HG03571 (cell line): ENCODE results near the gene ZNF467.

Source experiments
- ATAC-seq: cut with Tn5 transposase; IDR thresholded peaks from one replicate; pipeline ENCODE4 v1.9.1; 2021; ENCODE audit not compliant: unreplicated experiment

Gene ZNF467

DNA sequence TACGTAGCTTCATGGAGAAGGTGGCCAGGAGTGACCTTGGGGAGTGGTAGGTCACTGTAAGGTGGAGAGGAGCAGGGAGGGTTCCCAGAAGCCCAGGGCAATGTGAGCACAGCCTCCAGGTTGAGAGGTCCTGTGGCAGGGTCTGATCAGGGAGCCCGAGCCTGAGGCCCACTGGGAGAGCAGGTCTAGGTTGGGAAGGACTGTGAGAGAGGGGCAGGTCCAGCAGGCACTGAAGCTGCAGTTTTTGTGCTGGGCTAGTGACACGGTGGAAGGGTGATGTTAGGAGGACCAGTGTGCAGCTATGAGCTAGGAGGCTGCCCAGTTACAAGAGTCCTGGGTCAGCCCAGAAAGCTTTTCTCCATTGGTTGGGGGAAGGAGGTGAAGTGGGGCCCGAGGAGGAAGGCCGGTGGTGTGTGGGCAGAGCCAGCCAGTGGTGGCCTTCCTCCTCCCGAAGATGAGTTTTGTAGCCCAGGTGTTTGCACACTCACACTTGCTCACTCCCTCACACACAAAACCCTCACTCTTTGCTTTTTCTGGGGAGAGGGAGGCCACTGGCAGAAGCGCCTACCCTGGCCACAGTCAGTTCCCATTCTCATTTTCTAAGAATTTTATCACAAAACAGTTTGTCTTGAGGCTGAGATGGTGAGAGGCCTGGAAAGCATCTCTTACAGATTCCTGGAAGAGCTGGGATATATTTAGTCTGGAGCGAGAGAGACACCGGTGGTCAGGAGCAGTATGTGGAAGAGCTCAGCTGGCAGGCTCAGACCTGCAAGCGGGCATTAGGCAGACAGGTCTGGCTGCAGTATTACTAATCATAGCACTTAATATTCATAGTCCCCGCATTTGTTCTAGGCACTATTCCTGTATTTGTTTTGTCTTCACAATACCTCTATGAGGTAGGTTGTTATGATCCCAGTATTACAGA lies 57.1 kb downstream of the ZNF467 start:
- no peak for ATAC-seq

DNA sequence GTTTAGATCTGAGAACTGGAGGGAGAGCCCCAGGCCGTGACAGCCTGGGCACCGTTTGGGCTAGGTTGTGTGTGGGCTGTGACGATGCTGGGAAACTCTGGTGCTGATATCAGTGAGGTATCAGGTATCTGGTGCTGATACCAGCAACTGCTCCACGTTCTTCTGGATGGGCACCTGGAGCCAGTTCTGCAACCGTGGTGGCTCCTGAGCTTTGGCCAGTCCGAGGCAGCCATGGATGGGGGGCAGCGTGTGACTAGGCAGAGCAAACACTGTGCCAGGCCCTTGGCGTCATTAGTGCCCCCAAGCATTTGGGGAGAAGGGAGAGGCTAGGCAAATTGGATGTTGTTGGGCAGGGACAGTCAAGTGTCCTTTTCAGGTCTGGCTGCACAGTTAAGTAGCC lies 57.9 kb downstream of the ZNF467 start:
- ATAC-seq, result no peak

DNA sequence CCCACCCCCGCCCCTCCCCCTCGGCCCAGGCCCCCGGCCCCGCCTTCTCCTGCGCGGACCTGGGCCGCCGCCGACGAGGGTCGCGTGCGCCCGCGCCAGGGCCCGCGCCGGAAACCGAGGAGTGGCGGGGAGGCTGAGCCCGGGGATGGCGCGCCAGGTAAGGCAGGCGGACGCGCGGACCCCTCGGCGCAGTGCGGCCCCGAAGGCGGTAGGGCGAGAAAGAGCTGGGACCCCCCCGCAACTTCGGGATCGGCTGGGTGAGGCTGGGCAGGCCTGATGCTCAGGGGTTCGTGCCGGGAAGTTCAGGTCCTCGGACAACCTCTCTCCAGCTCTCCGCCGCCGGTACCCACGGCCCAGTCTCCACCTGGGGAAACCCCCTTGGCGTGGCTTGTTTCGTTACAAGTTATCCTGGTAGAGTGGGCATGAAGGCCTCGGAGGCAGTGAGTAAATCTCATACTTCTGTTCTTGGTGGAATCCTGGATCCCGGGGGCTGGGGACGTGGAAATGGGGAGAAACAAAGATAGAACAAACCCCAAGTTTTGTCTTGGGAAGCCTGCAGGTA lies 58.4 kb downstream of the ZNF467 start:
- peak; percentile 16 for ATAC-seq
